ENCODE data around the gene PRKCH.
"Not testable (repeated sequence)": the region's sequence is repeated elsewhere in the genome, so short reads cannot be mapped to it uniquely, and the experiment has no call there.

PRKCH gene

DNA sequence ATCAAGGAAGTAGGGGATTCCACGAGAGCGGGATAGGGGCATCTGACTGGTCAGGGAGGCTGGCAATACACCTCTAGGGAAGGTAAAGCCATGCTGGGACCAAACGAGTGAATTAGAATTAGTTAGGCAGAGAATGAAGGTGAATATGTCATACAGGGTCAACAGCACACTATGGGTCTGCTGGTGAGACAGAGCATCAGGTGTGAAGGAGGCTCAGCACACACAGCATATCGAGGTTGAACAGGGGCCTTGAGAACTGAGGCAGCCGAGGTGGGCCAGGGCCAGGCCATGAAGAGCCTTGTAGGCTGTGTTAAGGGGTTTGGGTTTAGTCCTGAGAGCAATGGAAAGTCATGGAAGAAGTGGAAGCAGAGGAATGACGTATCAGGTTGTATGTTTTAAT is 137.8 kb downstream of the PRKCH start:
- DNase-seq (ENCODE audit: low spot score), result no peak
- TF ChIP-seq, protein P1, sequence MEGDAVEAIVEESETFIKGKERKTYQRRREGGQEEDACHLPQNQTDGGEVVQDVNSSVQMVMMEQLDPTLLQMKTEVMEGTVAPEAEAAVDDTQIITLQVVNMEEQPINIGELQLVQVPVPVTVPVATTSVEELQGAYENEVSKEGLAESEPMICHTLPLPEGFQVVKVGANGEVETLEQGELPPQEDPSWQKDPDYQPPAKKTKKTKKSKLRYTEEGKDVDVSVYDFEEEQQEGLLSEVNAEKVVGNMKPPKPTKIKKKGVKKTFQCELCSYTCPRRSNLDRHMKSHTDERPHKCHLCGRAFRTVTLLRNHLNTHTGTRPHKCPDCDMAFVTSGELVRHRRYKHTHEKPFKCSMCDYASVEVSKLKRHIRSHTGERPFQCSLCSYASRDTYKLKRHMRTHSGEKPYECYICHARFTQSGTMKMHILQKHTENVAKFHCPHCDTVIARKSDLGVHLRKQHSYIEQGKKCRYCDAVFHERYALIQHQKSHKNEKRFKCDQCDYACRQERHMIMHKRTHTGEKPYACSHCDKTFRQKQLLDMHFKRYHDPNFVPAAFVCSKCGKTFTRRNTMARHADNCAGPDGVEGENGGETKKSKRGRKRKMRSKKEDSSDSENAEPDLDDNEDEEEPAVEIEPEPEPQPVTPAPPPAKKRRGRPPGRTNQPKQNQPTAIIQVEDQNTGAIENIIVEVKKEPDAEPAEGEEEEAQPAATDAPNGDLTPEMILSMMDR (IDR thresholded peaks at IDR 0.05; ENCODE audit: extremely low read depth, insufficient read depth, missing control alignments), result no peak
- in situ Hi-C loops (cut with MboI; ENCODE audit: low pct_unique_long_range_greater_than_20kb, low sequenced_read_pairs, unreplicated experiment), result loop anchor here (10.0 kb wide), 2 partner anchors 376 to 666 kb away; no protein-coding TSS in a partner anchor

DNA sequence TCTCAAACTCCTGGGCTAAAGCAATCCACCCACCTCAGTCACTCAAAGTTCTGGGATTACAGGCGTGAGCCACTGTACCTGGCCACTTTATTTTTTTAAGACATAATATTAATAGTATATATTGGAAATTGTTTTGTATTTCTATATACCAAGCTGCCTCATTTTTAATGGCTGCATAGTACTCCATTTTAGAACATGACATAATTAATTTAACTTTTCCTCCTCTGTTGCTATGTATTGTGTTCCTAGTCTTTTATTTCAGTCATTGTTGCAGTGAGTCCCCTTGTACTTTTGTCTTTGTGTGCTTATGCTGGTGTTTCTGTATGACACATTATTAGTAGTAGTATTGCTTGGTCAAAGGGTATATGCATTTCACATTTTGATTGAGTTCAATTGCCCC is 138.7 kb downstream of the PRKCH start:
- DNase-seq (ENCODE audit: low spot score), result no peak
- TF ChIP-seq, protein P1 (IDR thresholded peaks at IDR 0.05; ENCODE audit: extremely low read depth, insufficient read depth, missing control alignments), result no peak
- in situ Hi-C loops (cut with MboI; ENCODE audit: low pct_unique_long_range_greater_than_20kb, low sequenced_read_pairs, unreplicated experiment), result loop anchor here (10.0 kb wide), 1 partner anchor 275 kb away; no protein-coding TSS in a partner anchor

GRCh38 chr14:61460718-61461611 is 139.6 kb downstream of the PRKCH start:
- TF ChIP-seq, protein P1 (IDR thresholded peaks at IDR 0.05; ENCODE audit: extremely low read depth, insufficient read depth, missing control alignments), result no peak
- DNase-seq (ENCODE audit: low spot score), result no peak
- in situ Hi-C loops (cut with MboI; ENCODE audit: low pct_unique_long_range_greater_than_20kb, low sequenced_read_pairs, unreplicated experiment), result loop anchor here (10.0 kb wide), 1 partner anchor 274 kb away; no protein-coding TSS in a partner anchor

GRCh38 chr14:61461808-61462275 is 140.5 kb downstream of the PRKCH start:
- in situ Hi-C loops (cut with MboI; ENCODE audit: low pct_unique_long_range_greater_than_20kb, low sequenced_read_pairs, unreplicated experiment), result loop anchor here (10.0 kb wide), 1 partner anchor 273 kb away; no protein-coding TSS in a partner anchor
- no peak for DNase-seq (ENCODE audit: low spot score)
- TF ChIP-seq, protein P1 (IDR thresholded peaks at IDR 0.05; ENCODE audit: extremely low read depth, insufficient read depth, missing control alignments), result peak; percentile 62

DNA sequence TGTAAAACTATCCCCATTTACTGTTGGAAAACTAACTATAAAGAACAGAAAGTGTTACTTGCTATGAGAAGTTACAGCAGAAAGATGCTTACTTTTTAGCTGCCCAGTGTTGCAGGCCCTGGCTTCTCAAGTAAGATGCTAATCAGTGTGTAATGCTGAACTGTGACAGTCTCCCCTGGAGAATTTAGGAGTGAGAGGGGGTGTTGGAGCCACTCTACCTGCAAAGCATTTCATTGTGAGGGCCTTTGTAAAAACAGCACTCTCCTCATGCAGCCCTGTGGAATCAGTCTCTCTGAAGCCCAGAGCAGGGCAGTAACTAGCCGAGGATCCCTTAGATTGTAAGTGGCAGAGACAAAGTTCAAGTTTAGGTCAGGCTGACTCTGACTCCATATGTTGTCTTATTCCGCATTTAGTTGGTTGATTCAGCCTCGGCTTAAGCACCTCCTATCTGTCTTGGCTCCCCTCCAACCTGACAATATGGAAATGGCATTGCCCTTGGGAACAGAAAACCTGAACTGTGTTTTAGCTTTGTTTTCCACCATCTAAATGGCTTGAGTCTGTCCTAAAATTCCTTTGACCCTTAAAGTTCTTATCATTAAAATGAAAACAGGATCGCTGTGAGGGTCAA is 141.3 kb downstream of the PRKCH start:
- TF ChIP-seq, protein P1 (IDR thresholded peaks at IDR 0.05; ENCODE audit: extremely low read depth, insufficient read depth, missing control alignments), result no peak
- in situ Hi-C loops (cut with MboI; ENCODE audit: low pct_unique_long_range_greater_than_20kb, low sequenced_read_pairs, unreplicated experiment), result loop anchor here (10.0 kb wide), 1 partner anchor 272 kb away; no protein-coding TSS in a partner anchor
- no peak for DNase-seq (ENCODE audit: low spot score)

DNA sequence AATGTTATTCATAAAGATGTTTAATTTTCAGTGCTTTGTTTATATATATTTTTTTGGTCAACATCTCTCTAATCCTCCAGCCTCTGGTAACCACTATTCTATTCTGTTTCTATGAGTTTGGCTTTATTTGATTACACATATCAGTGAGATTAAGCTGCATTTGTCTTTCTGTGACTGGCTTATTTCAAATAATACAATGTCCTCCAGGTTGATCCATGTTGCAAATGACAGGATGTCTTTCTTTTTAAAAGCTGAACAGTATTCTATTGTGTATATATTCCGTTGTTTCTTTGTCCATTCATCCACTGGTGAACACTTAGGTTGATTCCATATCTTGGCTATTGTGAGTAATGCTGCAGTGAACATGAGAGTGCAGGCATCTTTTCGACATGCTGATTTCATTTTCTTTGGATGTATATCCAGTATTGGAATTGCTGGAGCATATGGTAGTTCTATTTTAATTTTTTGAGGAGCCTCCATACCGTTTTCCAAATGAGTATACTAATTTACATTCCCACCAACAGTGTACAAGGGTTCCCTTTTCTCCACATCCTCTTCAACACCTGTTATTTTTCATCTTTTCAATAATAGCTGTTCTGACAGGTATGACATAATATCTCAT is 142.4 kb downstream of the PRKCH start:
- in situ Hi-C loops (cut with MboI; ENCODE audit: low pct_unique_long_range_greater_than_20kb, low sequenced_read_pairs, unreplicated experiment), result loop anchor here (10.0 kb wide), 1 partner anchor 271 kb away; no protein-coding TSS in a partner anchor
- TF ChIP-seq, protein P1 (IDR thresholded peaks at IDR 0.05; ENCODE audit: extremely low read depth, insufficient read depth, missing control alignments), result no peak
- DNase-seq (ENCODE audit: low spot score), result no peak

DNA sequence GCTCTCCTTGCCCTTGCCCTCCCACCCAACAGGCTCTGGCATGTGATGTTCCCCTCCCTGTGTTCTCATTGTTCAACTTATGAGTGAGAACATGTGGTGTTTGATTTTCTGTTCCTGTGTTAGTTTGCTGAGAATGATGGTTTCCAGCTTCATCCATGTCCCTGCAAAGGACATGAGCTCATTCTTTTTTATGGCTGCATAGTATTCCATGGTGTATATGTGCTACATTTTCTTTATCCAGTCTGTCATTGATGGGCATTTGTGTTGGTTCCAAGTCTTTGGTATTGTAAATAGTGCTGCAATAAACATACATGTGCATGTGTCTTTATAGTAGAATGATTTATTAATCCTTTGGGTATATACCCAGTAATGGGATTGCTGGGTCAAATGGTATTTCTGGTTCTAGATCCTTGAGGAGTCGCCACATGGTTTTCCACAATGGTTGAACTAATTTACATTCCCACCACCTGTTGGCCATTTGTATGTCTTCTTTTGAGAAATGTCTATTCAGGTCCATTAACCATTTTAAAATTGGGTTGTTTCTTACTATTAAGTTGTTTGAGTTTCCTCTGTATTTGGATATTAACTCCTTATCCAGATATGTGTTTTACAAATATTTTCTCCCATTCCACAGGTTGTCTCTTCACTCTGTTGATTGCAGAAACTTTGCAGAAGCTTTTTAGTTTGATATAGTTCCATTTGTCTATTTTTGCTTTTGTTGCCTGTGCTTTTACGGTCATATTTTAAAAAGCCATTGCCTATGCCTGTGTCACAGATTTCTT is 143.4 kb downstream of the PRKCH start:
- in situ Hi-C loops (cut with MboI; ENCODE audit: low pct_unique_long_range_greater_than_20kb, low sequenced_read_pairs, unreplicated experiment), result loop anchor here (10.0 kb wide), 1 partner anchor 270 kb away; no protein-coding TSS in a partner anchor
- DNase-seq (ENCODE audit: low spot score), result not testable (repeated sequence)

Data from GM13977 (cell line).